GM12864 (cell line): ENCODE results near the gene RCSD1.

Experiments used
- DNase-seq: peaks from one replicate; pipeline ENCODE4 v3.0.0-alpha.2; 2011; ENCODE audit warnings: low read depth
- H3K4me3 ChIP-seq: 2 replicates; pipeline ENCODE4 v1.5.1; 2011; ENCODE audit warnings: mild to moderate bottlenecking, low read depth, low read length, control low read depth
- TF ChIP-seq, protein P1 (sequence below): IDR thresholded peaks from 2 replicates; pipeline ENCODE4 v1.5.1; 2011; ENCODE audit warnings: low read depth, mild to moderate bottlenecking, moderate library complexity, low read length, control low read depth, inconsistent platforms; ENCODE audit errors: missing control alignments

The RCSD1 gene

DNA sequence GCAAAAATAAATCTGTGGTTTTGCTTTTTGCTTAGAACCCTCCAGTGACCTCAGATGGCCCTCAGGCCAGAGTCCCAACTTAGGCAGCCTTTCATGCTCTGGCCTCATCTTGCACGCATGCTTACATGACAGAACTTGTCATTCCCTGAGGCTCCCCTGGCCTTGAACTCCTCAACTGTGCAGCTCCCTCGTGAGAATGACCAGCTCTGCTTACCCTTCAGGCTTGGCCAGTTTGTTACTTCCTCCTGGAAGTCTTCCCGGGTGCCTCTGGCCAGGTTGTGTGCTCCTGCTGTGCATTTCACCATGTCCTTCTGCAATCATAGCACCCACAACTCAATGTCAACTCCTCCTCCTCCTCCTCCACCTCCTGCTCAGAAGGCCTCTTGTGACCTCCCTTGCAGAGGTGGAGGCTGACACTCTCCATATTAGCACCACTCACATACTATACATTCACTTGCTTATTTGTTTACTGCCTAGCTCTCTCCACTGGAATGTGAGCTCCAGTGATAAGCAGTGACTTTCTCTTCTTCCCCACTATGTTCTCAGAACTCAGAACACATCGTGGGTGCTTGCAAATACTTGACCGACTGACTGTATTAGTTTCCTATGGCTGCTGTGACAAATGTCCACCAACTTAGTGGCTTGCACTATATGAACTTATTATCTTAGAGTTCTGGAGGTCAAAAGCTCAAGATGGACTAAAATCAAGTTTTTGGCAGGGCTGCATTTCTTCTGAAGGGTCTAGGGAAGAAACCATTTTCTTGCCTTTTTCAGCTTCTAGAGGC is 41.9 kb downstream of the RCSD1 start:
- no peak overlapping the region for H3K4me3 ChIP-seq
- TF ChIP-seq, protein P1, sequence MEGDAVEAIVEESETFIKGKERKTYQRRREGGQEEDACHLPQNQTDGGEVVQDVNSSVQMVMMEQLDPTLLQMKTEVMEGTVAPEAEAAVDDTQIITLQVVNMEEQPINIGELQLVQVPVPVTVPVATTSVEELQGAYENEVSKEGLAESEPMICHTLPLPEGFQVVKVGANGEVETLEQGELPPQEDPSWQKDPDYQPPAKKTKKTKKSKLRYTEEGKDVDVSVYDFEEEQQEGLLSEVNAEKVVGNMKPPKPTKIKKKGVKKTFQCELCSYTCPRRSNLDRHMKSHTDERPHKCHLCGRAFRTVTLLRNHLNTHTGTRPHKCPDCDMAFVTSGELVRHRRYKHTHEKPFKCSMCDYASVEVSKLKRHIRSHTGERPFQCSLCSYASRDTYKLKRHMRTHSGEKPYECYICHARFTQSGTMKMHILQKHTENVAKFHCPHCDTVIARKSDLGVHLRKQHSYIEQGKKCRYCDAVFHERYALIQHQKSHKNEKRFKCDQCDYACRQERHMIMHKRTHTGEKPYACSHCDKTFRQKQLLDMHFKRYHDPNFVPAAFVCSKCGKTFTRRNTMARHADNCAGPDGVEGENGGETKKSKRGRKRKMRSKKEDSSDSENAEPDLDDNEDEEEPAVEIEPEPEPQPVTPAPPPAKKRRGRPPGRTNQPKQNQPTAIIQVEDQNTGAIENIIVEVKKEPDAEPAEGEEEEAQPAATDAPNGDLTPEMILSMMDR = no peak
- DNase-seq = no peak

DNA sequence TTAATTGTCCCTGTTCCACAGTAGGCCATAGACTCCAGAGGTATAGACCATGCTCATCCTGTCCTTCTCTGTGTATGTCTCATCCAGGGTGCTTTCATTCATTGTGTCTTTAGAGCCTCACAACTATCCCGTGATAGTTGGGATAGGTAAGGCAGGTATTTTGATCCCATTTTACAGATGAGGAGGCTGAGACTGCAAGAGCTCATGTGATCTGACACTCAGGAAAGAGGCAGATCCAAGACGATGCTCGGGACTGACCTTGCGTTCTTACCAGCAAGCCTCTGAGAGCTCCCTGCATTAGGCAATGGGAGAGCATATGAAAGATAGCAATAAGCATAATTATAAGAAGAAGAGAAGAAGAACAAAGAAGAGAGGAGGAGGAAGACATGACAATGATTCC is 42.8 kb downstream of the RCSD1 start:
- DNase-seq = no peak
- no peak overlapping the region for H3K4me3 ChIP-seq
- TF ChIP-seq, protein P1 = no peak

DNA sequence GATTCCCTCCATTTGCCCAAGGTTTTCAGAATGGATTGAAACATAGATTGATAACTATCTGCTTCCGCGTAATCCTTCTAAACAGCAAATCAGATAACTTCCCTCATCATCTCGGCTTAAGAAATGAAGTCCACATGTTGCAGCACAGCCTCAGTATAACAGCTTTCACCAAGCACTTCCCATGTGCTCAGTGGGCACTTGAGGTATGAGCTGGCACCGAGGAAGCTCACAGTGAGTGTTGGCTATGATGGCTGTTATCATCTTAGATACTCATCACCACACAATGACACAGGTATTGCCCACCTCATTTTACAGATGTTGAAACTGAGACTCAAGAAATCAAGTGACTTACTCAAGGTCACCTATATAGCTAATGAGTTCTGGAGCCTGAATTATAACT is 43.2 kb downstream of the RCSD1 start:
- no peak for DNase-seq
- no peak overlapping the region for H3K4me3 ChIP-seq
- TF ChIP-seq, protein P1 = no peak

DNA sequence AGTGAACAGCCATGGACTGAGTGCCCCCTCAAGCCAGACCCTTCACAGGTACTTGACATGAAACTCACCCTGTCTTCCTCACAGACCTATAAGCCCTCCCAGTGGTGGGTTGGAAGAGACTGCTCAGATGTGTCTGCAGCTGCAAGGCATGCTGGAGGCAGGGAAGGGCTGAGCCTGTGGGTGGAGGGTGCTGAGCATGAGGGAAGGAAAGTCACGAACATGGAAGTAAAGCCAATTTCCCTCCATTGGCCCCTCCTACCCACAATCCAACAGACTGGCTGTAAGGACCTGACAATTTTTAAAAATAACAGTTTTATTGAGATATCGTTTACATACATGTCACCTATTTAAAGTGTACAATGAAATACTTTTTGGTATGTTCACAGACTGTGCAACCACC is 44.1 kb downstream of the RCSD1 start:
- no peak overlapping the region for H3K4me3 ChIP-seq
- DNase-seq = no peak
- TF ChIP-seq, protein P1 = no peak

DNA sequence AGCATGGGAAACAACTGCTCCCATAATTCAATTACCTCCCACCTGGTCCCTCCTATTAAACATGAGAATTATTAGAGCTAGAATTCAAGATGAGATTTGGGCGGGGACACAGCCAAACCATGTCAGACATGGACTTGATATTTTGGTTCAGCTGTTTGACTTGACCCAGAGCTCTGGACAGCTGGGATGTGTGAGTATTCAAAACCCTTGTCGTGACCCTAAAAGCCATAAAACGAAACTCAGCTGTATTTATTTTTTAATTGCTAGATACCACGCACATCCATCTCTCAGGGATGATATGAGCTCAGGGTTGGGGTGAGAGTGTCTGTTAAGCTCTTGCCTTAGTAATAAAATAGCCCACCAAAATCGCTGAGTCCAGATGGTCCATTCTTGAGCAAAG is 45.4 kb downstream of the RCSD1 start:
- H3K4me3 ChIP-seq = no peak overlapping the region
- DNase-seq = no peak
- TF ChIP-seq, protein P1 = no peak

DNA sequence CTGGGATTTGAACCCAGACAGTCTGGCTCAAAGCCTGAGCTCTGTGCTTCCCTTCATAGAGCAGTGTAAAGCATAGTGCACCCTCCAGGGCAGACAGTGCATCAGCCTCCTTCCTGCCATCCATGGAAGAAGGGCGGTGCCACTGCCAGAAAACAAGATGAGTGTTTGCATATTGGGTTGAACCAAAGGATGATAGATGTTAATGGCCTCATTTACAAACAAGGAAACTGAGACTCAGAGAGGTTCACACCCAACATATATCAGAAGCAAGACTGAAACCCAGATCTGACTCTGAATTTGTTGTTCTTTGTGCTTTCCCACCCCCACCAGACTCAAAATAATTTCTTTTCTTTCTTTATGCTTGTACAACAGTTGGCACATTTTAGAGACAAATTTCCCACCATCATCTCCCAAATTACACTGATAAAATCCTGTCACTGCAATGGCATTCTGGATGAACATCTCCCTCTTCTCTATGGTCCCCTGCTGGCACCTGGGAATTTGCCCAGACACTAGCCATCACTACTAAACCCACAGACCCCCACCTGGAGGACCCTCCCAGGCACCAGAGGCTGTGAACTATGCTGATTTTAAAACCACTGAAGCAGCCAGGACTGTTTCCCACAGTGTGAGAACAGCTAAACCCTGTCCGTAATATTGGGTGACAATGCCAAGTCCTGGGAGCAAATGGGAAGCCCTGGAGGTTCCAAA is 46.3 kb downstream of the RCSD1 start:
- peak; percentile 70 for DNase-seq

More for the DNA sequence above, 46.3 kb downstream of the RCSD1 start:
- TF ChIP-seq, protein P1 = no peak
- no peak overlapping the region for H3K4me3 ChIP-seq
